ENCODE measurements around the gene REEP1. TPM values are rescaled to one million over a fixed set of nuclear protein-coding genes. Genes with fewer than 3 reads are reported as not detected.

REEP1 gene
- total RNA-seq, 4 donors from 2014 or later = 0.17 to 1.1 (median 0.46) TPM

DNA sequence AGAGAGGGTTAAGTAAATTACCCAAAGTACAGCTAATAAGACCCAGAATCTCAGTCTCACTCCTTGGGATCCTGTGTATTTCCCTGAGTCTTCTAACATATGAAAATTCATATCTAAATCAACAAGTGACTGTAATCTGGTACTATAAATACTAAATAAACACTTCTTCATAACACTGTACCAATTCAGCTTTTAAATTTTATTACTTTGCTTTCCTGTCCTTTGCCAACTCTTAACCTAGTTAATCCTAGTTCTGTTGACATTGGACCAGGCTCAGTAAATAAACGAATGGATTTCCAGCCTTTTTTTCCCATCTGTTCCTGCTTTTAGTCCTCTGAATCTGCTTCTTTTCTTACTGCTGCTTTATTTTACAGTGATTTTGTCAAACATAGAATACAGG lies 124.4 kb downstream of the REEP1 start:
- TF ChIP-seq, protein P1, sequence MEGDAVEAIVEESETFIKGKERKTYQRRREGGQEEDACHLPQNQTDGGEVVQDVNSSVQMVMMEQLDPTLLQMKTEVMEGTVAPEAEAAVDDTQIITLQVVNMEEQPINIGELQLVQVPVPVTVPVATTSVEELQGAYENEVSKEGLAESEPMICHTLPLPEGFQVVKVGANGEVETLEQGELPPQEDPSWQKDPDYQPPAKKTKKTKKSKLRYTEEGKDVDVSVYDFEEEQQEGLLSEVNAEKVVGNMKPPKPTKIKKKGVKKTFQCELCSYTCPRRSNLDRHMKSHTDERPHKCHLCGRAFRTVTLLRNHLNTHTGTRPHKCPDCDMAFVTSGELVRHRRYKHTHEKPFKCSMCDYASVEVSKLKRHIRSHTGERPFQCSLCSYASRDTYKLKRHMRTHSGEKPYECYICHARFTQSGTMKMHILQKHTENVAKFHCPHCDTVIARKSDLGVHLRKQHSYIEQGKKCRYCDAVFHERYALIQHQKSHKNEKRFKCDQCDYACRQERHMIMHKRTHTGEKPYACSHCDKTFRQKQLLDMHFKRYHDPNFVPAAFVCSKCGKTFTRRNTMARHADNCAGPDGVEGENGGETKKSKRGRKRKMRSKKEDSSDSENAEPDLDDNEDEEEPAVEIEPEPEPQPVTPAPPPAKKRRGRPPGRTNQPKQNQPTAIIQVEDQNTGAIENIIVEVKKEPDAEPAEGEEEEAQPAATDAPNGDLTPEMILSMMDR (IDR thresholded peaks at IDR 0.05; ENCODE audit: low read depth) = no peak

DNA sequence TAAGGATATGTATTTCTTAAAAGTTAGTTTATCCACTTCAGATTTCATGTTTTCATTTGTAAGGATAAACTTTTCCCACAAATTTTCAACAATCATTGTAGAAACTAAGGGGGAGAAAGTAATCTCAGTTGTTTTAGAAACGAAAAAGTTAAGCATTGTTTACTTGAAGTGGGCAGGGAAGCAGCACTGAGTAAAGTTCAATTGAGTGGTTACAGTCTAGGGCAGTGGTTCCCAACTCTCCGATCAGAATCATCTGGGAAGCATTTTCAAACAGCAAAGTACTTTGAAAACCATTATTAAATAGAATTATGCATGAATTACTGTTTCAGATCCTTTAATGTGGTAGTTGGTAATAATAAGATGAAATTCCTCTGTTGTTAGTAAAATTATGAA lies 125.6 kb downstream of the REEP1 start:
- TF ChIP-seq, protein P1 (IDR thresholded peaks at IDR 0.05; ENCODE audit: low read depth) = no peak

DNA sequence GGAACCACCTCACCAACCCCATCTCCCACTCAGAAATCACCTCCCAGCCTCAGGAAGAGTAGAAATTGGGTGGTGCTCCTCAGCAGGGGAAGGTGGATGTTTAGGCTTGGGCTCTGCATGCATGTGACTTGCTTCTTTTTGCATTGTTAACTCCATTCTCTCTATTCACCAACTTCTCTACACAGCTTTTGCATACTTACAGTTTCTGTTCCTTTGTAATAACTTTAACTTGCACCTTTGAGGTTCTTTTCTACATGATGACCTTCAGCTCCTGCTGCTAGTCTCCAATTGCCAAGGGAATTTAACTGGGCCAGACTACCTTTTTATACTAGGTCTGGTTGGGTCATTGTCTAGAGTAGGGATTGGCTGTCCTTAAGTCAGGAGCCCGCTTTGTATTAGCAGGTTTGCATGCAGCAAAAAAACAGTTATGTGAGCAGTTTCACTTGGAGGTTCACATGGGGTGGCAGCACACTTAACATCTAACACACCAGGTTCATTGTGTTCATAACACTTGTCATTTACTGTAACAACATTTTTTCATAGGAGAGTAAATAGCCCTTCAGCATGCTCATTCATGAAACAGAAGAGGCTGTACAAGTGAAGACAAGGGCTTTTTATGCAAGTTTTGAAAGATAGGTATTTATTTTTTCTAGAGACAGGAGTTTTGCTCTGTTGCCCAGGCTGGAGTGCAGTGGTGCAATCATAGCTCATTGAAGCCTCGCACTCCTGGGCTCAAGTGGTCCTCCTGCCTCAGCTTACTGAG lies 126.2 kb downstream of the REEP1 start:
- TF ChIP-seq, protein P1 (IDR thresholded peaks at IDR 0.05; ENCODE audit: low read depth) = no peak

DNA sequence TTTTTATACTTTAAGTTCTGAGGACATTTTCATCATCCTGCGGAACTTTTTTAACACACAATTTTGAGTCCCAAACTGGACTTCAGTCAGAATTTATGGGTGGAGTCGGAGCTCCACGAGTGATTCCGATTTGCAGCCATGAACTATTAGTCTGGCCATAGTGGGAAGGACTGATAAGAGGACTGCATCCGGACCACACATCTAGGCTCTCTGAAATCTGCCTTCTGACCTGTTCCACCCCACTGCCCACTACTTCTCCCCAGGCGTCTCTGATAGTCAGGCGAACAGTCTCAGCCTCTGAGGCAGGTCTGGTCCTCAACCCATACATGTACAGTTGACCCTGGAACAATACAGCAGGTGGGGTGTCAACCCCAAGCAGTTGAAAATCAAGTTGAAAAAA lies 133.0 kb downstream of the REEP1 start:
- TF ChIP-seq, protein P1 (IDR thresholded peaks at IDR 0.05; ENCODE audit: low read depth) = no peak

DNA sequence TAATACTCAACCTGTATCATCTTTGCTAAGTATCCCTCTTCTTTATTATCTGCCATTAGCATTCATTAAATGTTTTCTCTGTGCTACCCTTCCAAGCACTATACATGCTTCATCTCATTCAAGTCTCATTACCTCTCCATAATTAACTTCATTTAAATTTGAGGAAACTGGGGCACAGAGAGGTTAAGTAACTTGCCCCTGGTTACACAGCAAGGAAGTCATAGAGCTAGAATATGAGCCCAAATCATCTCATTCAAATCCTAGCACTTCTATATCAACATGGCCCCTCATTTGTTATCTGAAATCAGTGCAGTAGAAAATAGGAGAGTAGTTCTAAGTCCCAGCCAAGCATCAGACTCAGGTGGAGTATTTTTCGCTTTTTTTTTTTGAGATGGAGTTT lies 133.8 kb downstream of the REEP1 start:
- TF ChIP-seq, protein P1 (IDR thresholded peaks at IDR 0.05; ENCODE audit: low read depth) = no peak

DNA sequence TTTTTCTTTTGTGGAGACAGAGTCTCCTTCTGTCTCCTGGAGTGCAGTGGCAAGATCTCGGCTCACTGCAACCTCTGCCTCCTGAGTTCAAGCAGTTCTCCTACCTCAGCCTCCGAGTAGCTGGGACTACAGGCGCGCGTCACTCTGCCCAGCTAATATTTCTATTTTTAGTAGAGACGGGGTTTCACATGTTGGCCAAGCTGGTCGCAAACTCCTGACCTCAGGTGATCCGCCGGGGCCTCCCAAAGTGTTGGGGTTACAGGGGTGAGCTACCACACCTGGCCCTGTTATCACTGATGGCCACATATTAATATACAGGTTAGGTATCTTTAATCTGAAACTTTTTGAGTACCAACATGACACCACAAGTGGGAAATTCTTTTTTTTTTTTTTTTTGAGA lies 134.7 kb downstream of the REEP1 start:
- TF ChIP-seq, protein P1 (IDR thresholded peaks at IDR 0.05; ENCODE audit: low read depth) = no peak

DNA sequence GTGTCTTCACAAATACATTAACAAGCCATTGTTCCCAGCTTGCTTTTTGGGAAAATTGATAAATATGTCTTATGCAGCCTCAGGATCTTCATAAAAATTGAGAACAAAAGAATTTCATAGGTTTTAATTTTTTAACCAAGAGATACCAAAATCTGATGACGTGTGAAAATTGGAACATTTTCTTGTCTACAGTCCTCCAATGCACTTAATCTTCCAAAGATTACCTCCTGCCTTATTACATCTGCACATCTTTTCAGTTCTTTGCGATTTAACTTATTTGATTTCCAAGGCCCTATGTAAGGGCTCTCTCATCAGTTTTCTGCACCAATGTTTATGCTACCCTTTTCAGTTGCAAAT lies 135.1 kb downstream of the REEP1 start:
- TF ChIP-seq, protein P1 (IDR thresholded peaks at IDR 0.05; ENCODE audit: low read depth) = no peak
